HG02759 (cell line): ENCODE measurements around the gene HTRA3.

Experiments used
- ATAC-seq: cut with Tn5 transposase; IDR thresholded peaks from one replicate; pipeline ENCODE4 v1.9.1; 2021; ENCODE audit warnings: mild to moderate bottlenecking, moderate library complexity; ENCODE audit not compliant: unreplicated experiment

Gene HTRA3

GRCh38 chr4:8321771-8322170, 52.2 kb downstream of the HTRA3 start:
- no peak for ATAC-seq

- ATAC-seq = no peak
These were observed 53.5 kb downstream of the HTRA3 start for GRCh38 chr4:8322794-8323704.

- ATAC-seq = no peak
These were observed 54.5 kb downstream of the HTRA3 start for GRCh38 chr4:8323947-8324555.

- no peak for ATAC-seq
These were observed 55.2 kb downstream of the HTRA3 start for GRCh38 chr4:8324640-8325239.

- no peak for ATAC-seq
These were observed 55.9 kb downstream of the HTRA3 start for GRCh38 chr4:8325291-8325973.

- no peak for ATAC-seq
These were observed 56.7 kb downstream of the HTRA3 start for GRCh38 chr4:8326206-8326605.

GRCh38 chr4:8328456-8328855, 58.9 kb downstream of the HTRA3 start:
- ATAC-seq = no peak

- no peak for ATAC-seq
These were observed 59.5 kb downstream of the HTRA3 start for GRCh38 chr4:8328866-8329559.

GRCh38 chr4:8329560-8329858, 60.0 kb downstream of the HTRA3 start:
- no peak for ATAC-seq

GRCh38 chr4:8329859-8330761, 60.6 kb downstream of the HTRA3 start:
- no peak for ATAC-seq

GRCh38 chr4:8330821-8331574, 61.4 kb downstream of the HTRA3 start:
- ATAC-seq = no peak

GRCh38 chr4:8331575-8331955, 62.0 kb downstream of the HTRA3 start:
- ATAC-seq = no peak

- ATAC-seq = no peak
These were observed 62.7 kb downstream of the HTRA3 start for GRCh38 chr4:8332038-8332857.

GRCh38 chr4:8332891-8333331, 63.4 kb downstream of the HTRA3 start:
- no peak for ATAC-seq

GRCh38 chr4:8333726-8334460, 64.3 kb downstream of the HTRA3 start:
- ATAC-seq = no peak

- ATAC-seq = no peak
These were observed 65.4 kb downstream of the HTRA3 start for GRCh38 chr4:8334786-8335460.

- no peak for ATAC-seq
These were observed 66.3 kb downstream of the HTRA3 start for GRCh38 chr4:8335848-8336247.
